ENCODE data around the gene MAP4K3. TPM values are rescaled to one million over a fixed set of nuclear protein-coding genes. Genes with fewer than 3 reads are reported as not detected.

MAP4K3 gene
- total RNA-seq, 6 donors from 2014 or later, result 29.8 to 83.6 (median 51.1) TPM

DNA sequence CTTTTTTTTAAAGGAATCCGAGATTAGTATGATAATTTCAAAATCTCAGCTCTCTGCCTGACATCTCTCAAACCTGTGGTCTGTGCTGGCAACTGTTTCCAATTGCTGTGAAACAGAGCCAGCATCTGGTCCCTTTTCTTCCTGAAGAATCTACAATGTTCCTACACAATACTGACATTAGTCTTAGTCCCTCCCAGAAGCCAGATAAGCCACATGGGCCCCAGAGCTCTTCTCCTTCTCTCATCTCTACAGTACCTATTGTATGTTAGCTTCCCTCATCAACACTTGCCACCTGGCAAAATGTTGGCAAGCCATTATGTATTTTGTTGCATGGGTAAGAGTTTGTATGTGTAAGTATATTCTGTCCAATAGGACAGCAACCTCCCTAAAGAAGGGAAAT lies 130.5 kb downstream of the MAP4K3 start:
- TF ChIP-seq CTCF (IDR thresholded peaks at IDR 0.05), result no peak
- TF ChIP-seq POLR2A (IDR thresholded peaks at IDR 0.05), result no peak
- WGBS, 2 donors, result 87 to 92% methylated on average over 1 of the region's 1 CpG
- ATAC-seq (ENCODE audit: low FRiP score in 2 of 2) (no peak), DNase-seq (no peak)
- no peaks in the 10 kb centered on the region for H3K27me3 ChIP-seq
- H3K9me3 ChIP-seq, result no peaks in the 10 kb centered on the region
- H3K36me3 ChIP-seq, result peaks cover 0 to 10% (median 3%) of the 10 kb centered on the region in 4 donors
- no peak overlapping the region for H3K4me3 ChIP-seq
- no peak overlapping the region for H3K27ac ChIP-seq
- H3K4me1 ChIP-seq, result no peaks in the 10 kb centered on the region

GRCh38 chr2:39304729-39305128 lies 132.4 kb downstream of the MAP4K3 start:
- H3K36me3 ChIP-seq, result peaks cover 0 to 3% (median 0%) of the 10 kb centered on the region in 4 donors
- H3K4me1 ChIP-seq, result no peaks in the 10 kb centered on the region
- no peaks in the 10 kb centered on the region for H3K27me3 ChIP-seq
- TF ChIP-seq EP300 (IDR thresholded peaks at IDR 0.05) (no peak), POLR2AphosphoS5 (IDR thresholded peaks at IDR 0.05) (no peak), CTCF (IDR thresholded peaks at IDR 0.05) (no peak), POLR2A (IDR thresholded peaks at IDR 0.05) (no peak)
- no peak overlapping the region for H3K4me3 ChIP-seq
- H3K9me3 ChIP-seq, result no peaks in the 10 kb centered on the region
- WGBS, 2 donors, result 73 to 90% methylated on average over 4 of the region's 4 CpGs
- DNase-seq, result no peak
- H3K27ac ChIP-seq, result no peak overlapping the region
- ATAC-seq (ENCODE audit: low FRiP score in 2 of 2), result no peak

DNA sequence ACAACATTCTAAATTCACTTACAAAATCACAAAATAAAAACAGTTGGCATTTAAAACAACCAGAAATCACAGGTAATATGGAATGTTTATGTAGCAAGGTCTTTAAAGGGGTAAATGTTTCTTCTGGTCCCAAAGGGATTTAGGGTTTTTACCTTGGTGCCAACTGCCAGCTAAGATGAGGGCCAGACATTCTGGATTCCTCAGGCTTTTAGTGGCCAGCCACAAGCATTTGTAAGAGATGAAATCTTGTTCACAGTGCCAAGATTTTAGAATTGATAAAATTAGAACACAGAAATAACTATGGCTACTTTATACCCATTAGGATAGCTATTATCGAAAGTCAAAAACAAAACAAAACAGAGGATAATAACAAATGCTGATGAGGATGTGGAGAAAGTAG lies 132.9 kb downstream of the MAP4K3 start:
- 70 to 87% methylated on average over 1 of the region's 1 CpG for WGBS, 2 donors
- TF ChIP-seq POLR2AphosphoS5 (IDR thresholded peaks at IDR 0.05) (no peak), EP300 (IDR thresholded peaks at IDR 0.05) (no peak), POLR2A (IDR thresholded peaks at IDR 0.05) (no peak), CTCF (IDR thresholded peaks at IDR 0.05) (no peak)
- Histone ChIP-seq H3K27me3 (no peaks in the 10 kb centered on the region), H3K27ac (no peak overlapping the region), H3K36me3 (peaks cover 0 to 3% (median 0%) of the 10 kb centered on the region in 4 donors), H3K9me3 (no peaks in the 10 kb centered on the region), H3K4me3 (no peak overlapping the region), H3K4me1 (no peaks in the 10 kb centered on the region)
- DNase-seq (no peak), ATAC-seq (ENCODE audit: low FRiP score in 2 of 2) (no peak)

DNA sequence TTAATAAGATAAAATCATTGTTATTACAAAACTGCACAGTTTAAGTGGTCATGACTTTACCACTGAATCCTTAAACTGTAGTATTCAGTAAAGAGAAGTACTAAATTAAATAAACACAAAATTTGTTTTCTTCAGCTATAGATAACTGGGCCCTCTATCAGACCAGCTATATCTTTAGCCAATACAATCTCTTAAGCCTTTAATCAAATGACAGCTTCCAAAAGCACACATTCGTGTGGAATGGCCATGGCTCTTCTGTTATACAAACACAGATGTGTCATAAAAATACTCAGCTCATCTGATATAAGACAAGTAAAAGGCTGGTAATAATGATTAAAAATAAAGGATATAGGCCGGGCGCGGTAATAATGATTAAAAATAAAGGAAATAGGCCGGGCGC lies 135.7 kb downstream of the MAP4K3 start:
- TF ChIP-seq POLR2A (IDR thresholded peaks at IDR 0.05) (no peak), POLR2AphosphoS5 (IDR thresholded peaks at IDR 0.05) (no peak), EP300 (IDR thresholded peaks at IDR 0.05) (no peak), CTCF (IDR thresholded peaks at IDR 0.05) (no peak)
- WGBS, 2 donors, result 85 to 87% methylated on average over 6 of the region's 6 CpGs
- ATAC-seq (ENCODE audit: low FRiP score in 2 of 2) (no peak), DNase-seq (no peak)
- no peaks in the 10 kb centered on the region for H3K27me3 ChIP-seq
- H3K27ac ChIP-seq, result no peak overlapping the region
- H3K36me3 ChIP-seq, result peaks cover 0 to 6% (median 0%) of the 10 kb centered on the region in 4 donors
- no peaks in the 10 kb centered on the region for H3K4me1 ChIP-seq
- no peak overlapping the region for H3K4me3 ChIP-seq
- no peaks in the 10 kb centered on the region for H3K9me3 ChIP-seq

All from upper lobe of left lung (tissue), 6 donors.